Karpas-422 (cell line): ENCODE measurements around the gene UBE2Q1. TPM values are rescaled to one million over a fixed set of nuclear protein-coding genes. Genes with fewer than 3 reads are reported as not detected.

Experiments
- DNase-seq: peaks from one replicate; pipeline ENCODE4 v3.0.0-alpha.2; 2015
- H2AFZ ChIP-seq: fragments of 200-600 bp; sonication (generic); 2 replicates; pipeline ENCODE4 v1.6.1; 2014; ENCODE audit warnings: antibody characterized with exemption, low read length, mixed read lengths
- H3K27ac ChIP-seq: fragments of 200-600 bp; sonication (generic); 2 replicates; pipeline ENCODE4 v1.5.1; 2014; ENCODE audit warnings: mild to moderate bottlenecking, low read length, moderate library complexity
- H3K27me3 ChIP-seq: fragments of 200-600 bp; sonication (generic); 2 replicates; pipeline ENCODE4 v1.6.1; 2014; ENCODE audit warnings: low read length, mixed read lengths
- H3K36me3 ChIP-seq: fragments of 200-600 bp; sonication (generic); 2 replicates; pipeline ENCODE4 v1.6.1; 2014; ENCODE audit warnings: low read length, mixed read lengths; ENCODE audit not compliant: insufficient read depth
- H3K4me1 ChIP-seq: fragments of 200-600 bp; sonication (generic); 2 replicates; pipeline ENCODE4 v1.6.1; 2014; ENCODE audit warnings: mild to moderate bottlenecking, low read length, mixed read lengths
- H3K4me2 ChIP-seq: fragments of 200-600 bp; sonication (generic); 2 replicates; pipeline ENCODE4 v1.6.1; 2014; ENCODE audit warnings: low read length, low read depth, mild to moderate bottlenecking; ENCODE audit not compliant: poor library complexity, severe bottlenecking
- H3K4me3 ChIP-seq: fragments of 200-600 bp; sonication (generic); 2 replicates; pipeline ENCODE4 v1.5.1; 2014; ENCODE audit warnings: mild to moderate bottlenecking, antibody characterized with exemption, low read length, mixed read lengths
- H3K79me2 ChIP-seq: fragments of 200-600 bp; sonication (generic); 2 replicates; pipeline ENCODE4 v1.6.1; 2014; ENCODE audit warnings: mild to moderate bottlenecking, low read length, mixed read lengths
- H3K9ac ChIP-seq: fragments of 200-600 bp; sonication (generic); 2 replicates; pipeline ENCODE4 v1.6.0; 2014; ENCODE audit warnings: low read length
- H3K9me2 ChIP-seq: fragments of 200-600 bp; sonication (generic), shearing (Covaris generic); replicated peaks from 2 replicates; pipeline ENCODE4 v1.6.0; 2014; ENCODE audit warnings: mild to moderate bottlenecking, low read length, moderate library complexity; ENCODE audit not compliant: insufficient read depth
- H3K9me3 ChIP-seq: fragments of 300-700, 200-600 bp; sonication (generic); 2 replicates; pipeline ENCODE4 v1.6.1; 2014; ENCODE audit warnings: low read length, mixed read lengths
- H4K20me1 ChIP-seq: fragments of 200-600 bp; sonication (generic); 2 replicates; pipeline ENCODE4 v1.6.1; 2014; ENCODE audit warnings: mild to moderate bottlenecking, antibody characterized with exemption, low read length, low read depth; ENCODE audit not compliant: insufficient read depth
- total RNA-seq: library from RNA; depleted of rRNA; stranded (reverse); fragments of >200 nt; shearing (Covaris generic); gene quantifications from 2 replicates; pipeline ENCODE4 v1.2.3, GENCODE V29; 2014; ENCODE audit warnings: low replicate concordance

Gene UBE2Q1
- total RNA-seq, 1 experiment from 2014 or later: 41.2 TPM

DNA sequence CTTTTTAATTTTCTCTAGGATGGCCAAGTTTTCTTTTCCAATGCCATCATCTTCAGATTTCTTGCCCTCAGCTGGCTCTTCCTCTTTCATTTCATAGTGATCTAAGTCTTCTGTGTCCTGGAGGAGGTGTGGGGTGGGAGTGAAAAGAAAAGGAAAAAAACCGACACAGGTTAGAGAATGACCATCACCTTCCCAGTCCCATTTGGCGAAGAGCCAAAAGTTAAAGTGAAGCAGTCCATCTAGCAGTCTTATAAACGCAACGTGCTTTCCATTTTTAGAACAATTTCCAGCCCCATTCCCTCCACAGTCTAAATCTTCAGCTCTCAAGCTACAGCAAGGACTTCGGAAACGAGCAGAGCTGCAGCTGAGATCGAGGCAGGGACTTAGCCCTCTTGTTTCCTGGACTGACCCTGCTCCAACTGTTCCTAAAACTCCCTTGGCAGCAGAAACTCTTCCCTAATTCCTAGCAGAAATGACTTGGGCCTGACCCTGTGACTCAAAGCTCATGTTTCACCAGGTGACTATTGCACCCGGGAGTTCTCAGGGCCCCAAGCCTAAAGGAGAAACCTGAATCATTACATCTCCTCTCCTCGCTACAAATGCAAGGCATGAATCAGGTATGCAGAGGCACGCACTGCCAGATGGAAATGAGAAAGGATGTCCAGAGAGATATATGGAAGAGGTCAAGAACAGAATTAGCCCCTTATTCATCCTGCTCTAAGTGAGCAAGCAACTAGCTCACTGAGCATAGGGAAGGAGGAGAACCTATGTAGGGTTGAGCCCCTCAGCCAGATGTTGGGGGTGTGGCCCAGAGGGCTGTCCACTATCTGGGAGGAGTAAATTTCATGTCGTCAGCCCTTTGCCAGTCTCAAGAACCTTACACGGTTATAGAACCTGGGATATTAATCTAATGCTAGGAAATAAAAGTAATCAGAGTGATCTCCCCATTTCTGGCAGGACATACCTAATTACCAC lies 5.1 kb downstream of the UBE2Q1 start:
- Histone ChIP-seq H3K9ac (no peak overlapping the region), H3K4me1 (peaks cover 19% of the 10 kb centered on the region), H3K27ac (no peak overlapping the region), H3K79me2 (peaks cover 37% of the 10 kb centered on the region), H3K27me3 (no peaks in the 10 kb centered on the region), H3K9me3 (no peaks in the 10 kb centered on the region), H3K36me3 (peaks cover 53% of the 10 kb centered on the region), H2AFZ (no peak overlapping the region), H3K4me3 (no peak overlapping the region), H3K9me2 (no peaks in the 10 kb centered on the region), H4K20me1 (peaks cover 39% of the 10 kb centered on the region), H3K4me2 (no peak overlapping the region)
- no peak for DNase-seq

DNA sequence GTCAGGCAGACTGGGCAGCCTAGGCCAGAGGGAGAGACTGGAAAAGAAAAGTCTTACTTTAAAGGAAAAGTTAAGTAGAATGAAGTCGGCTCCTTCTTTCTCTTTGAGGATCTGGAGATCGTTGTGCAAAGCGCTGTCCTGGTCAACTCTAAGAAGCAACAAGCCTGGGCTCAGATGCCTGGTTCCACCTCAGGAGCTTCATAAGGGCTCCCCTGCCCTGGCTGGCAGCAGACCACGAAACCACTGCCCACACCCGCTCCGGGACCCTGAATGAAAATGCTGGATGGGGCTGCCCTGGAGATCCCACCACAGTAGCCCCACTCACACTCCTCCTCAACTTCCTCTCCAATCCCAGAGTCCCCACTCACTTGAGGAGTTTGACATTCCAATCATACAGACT lies 6.4 kb downstream of the UBE2Q1 start:
- H3K27me3 ChIP-seq: no peaks in the 10 kb centered on the region
- H3K27ac ChIP-seq: no peak overlapping the region
- no peak overlapping the region for H3K4me3 ChIP-seq
- no peak for DNase-seq
- peaks cover 32% of the 10 kb centered on the region for H4K20me1 ChIP-seq
- H3K9ac ChIP-seq: no peak overlapping the region
- peaks cover 13% of the 10 kb centered on the region for H3K4me1 ChIP-seq
- no peaks in the 10 kb centered on the region for H3K9me2 ChIP-seq
- H3K79me2 ChIP-seq: peaks cover 25% of the 10 kb centered on the region
- no peak overlapping the region for H2AFZ ChIP-seq
- no peaks in the 10 kb centered on the region for H3K9me3 ChIP-seq
- H3K4me2 ChIP-seq: no peak overlapping the region
- H3K36me3 ChIP-seq: peaks cover 53% of the 10 kb centered on the region

DNA sequence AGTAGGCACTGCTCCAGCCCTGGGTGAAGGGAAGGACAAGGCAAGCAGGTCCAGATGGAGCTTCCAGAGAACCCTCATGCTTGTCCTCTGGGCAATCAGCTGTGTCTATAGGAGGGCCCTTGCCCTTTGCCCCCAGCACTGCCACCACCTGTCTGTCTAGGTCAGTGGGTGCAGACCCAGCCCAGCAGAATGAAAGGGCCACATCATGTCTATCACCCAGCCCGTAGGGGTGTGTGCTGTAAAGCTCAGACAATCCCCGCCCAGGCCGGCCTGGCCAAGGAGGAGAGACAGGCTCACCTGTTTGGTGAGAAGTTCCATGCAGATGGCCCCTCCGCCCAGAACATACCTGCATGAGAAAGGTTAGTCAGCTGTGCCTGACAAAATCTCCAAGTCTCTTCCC lies 7.0 kb downstream of the UBE2Q1 start:
- Histone ChIP-seq H3K9ac (no peak overlapping the region), H2AFZ (no peak overlapping the region), H3K79me2 (peaks cover 20% of the 10 kb centered on the region), H3K4me3 (no peak overlapping the region), H3K27me3 (no peaks in the 10 kb centered on the region), H3K9me3 (no peaks in the 10 kb centered on the region), H4K20me1 (peaks cover 27% of the 10 kb centered on the region), H3K27ac (no peak overlapping the region), H3K4me2 (no peak overlapping the region), H3K9me2 (no peaks in the 10 kb centered on the region), H3K36me3 (peaks cover 53% of the 10 kb centered on the region), H3K4me1 (peaks cover 8% of the 10 kb centered on the region)
- no peak for DNase-seq

DNA sequence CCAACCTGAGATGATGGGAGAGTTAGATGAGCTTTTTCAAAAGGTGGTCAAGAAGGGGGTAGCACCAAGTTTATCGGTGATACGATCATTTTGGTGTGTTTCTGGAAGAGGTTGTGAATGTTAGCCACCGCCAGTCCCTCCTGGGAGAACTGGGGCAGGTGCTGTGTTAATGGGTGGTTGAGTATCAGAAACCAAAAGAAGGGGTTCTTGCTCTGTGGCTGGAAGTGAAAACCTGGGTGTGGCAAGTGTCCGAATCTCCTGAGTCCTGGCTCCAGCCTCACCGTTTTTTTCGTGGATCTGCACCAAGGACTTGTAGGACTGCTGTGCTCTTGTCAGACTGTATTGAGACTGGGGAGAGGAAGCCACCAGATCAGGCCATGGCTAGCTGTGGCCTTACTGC lies 7.8 kb downstream of the UBE2Q1 start:
- Histone ChIP-seq H3K9ac (no peak overlapping the region), H3K4me2 (no peak overlapping the region), H3K27me3 (no peaks in the 10 kb centered on the region), H3K36me3 (peaks cover 52% of the 10 kb centered on the region), H3K79me2 (peaks cover 11% of the 10 kb centered on the region; the same call in 1 of the 2 replicates), H2AFZ (no peak overlapping the region), H4K20me1 (peaks cover 19% of the 10 kb centered on the region), H3K9me3 (no peaks in the 10 kb centered on the region), H3K9me2 (no peaks in the 10 kb centered on the region), H3K4me3 (no peak overlapping the region), H3K27ac (no peak overlapping the region), H3K4me1 (0 out of 2 replicates have a peak, but pooled peaks cover 3% of the 10 kb centered on the region)
- DNase-seq: no peak

DNA sequence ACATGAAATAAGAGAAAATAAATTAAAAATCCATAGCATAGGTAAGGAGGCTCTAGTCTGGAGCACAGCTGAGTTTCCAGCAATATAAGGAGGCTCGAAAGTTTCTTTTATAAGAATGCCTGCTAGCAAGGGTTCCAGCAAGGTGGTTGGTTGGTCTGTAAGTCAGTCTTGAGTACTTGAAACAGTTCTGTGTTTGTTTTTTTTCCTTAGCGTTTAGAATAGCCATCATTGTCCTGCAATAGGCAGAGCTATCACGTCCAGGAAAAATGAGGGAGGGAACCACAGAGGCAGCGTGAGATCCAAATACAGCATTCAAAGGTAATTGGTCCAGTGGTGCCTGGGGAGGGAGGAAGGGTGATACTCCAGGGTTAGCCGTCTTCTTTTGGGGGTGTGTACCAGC lies 8.4 kb downstream of the UBE2Q1 start:
- H3K9me2 ChIP-seq: no peaks in the 10 kb centered on the region
- no peak for DNase-seq
- no peaks in the 10 kb centered on the region for H3K27me3 ChIP-seq
- H3K9ac ChIP-seq: no peak overlapping the region
- no peak overlapping the region for H2AFZ ChIP-seq
- H3K4me1 ChIP-seq: 0 out of 2 replicates have a peak, but pooled peaks cover 3% of the 10 kb centered on the region
- no peak overlapping the region for H3K4me2 ChIP-seq
- 0 out of 2 replicates have a peak, but pooled peaks cover 6% of the 10 kb centered on the region for H3K79me2 ChIP-seq
- H3K36me3 ChIP-seq: peaks cover 47% of the 10 kb centered on the region
- no peak overlapping the region for H3K4me3 ChIP-seq
- H3K27ac ChIP-seq: no peak overlapping the region
- H4K20me1 ChIP-seq: peaks cover 16% of the 10 kb centered on the region; the same call in 1 of the 2 replicates
- H3K9me3 ChIP-seq: no peaks in the 10 kb centered on the region

DNA sequence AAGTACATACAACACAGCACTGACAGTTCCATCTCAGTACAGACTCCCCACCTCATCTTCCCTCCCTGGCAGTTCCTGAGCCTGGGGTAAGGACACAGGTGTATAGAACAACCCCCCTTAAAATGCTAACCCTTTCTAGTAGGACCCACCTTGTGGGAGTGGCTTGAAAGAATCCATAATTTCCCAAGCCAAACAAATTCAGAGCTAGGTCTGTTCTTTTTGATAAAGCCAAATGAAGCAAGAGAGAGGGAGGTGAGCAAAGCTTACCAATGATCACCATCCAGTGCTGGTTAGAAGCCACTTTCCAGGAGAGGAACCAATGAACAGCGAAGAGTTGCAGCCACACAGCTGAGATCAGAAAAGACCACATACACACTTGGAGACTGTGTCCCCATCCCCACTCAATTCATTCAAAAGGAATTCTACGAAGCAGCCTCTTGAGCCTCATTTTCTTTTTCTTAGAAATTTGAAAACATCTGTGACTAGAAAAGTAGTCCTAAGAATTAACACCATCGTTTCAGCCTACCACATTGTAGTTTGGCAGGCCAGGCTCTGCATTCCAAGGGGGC lies 9.2 kb downstream of the UBE2Q1 start:
- DNase-seq: no peak
- Histone ChIP-seq H3K9me2 (no peaks in the 10 kb centered on the region), H3K4me2 (no peak overlapping the region), H3K27me3 (no peaks in the 10 kb centered on the region), H3K4me1 (0 out of 2 replicates have a peak, but pooled peaks cover 3% of the 10 kb centered on the region), H3K9ac (no peak overlapping the region), H3K36me3 (peaks cover 40% of the 10 kb centered on the region), H2AFZ (no peak overlapping the region), H4K20me1 (peaks cover 16% of the 10 kb centered on the region; the same call in 1 of the 2 replicates), H3K27ac (no peak overlapping the region), H3K9me3 (no peaks in the 10 kb centered on the region), H3K4me3 (no peak overlapping the region), H3K79me2 (0 out of 2 replicates have a peak, but pooled peaks cover 2% of the 10 kb centered on the region)

DNA sequence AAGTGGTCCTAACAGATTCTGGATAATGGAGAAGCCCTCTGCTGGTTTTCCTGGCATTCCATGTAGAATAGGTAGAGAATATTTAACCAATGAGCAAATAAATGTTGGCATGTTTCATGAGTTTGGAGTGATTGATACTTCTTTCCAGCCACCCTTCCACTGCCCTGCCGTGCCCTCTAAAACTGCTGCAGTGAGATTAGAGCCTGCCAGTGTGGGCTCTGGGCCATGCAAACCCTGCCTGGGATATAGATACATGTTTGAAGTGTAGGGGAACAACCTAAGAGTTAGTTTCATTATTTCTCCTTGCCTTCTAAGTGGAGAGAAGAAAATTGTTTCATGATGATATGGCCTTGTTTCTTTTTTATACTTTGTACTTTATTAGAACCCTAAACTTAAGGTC lies 10.4 kb downstream of the UBE2Q1 start:
- H2AFZ ChIP-seq: no peak overlapping the region
- H3K4me2 ChIP-seq: no peak overlapping the region
- no peaks in the 10 kb centered on the region for H3K79me2 ChIP-seq
- H3K9me2 ChIP-seq: no peaks in the 10 kb centered on the region
- DNase-seq: no peak
- H3K4me1 ChIP-seq: 0 out of 2 replicates have a peak, but pooled peaks cover 3% of the 10 kb centered on the region
- H3K9ac ChIP-seq: no peak overlapping the region
- H3K9me3 ChIP-seq: no peaks in the 10 kb centered on the region
- H3K4me3 ChIP-seq: no peak overlapping the region
- H3K36me3 ChIP-seq: peaks cover 28% of the 10 kb centered on the region
- H4K20me1 ChIP-seq: peaks cover 12% of the 10 kb centered on the region; the same call in 1 of the 2 replicates
- no peaks in the 10 kb centered on the region for H3K27me3 ChIP-seq
- H3K27ac ChIP-seq: no peak overlapping the region

DNA sequence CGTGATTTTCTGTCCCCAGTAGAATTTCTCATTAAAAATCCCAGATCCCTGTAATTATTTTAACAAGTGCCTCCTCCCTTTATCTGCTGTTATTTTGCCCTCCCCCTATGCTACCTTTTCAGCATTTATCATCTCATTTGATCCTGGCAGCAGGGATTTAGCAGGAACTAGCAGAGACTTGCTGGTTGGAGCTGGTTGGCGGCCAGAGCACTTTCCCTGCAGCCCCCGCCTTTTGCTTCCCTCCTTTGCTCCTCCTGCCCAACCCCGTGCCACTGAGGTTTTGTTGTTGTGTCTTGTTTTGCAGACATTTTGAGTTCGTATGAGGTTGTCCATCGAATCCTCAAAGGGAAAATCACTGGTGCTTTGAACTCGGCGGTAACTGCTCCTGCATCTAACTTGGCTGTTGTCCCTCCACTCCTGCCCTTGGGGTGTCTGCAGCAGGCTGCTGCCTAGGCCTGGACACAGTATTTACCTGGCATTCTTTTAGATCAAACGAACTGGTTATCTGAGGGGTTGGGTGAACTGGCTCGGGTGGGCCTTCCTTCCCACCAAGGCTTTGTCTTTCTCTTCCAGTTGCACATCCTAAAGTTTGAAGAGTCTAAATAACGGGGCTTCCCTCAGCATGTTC lies 11.2 kb downstream of the UBE2Q1 start:
- Histone ChIP-seq H3K27ac (no peak overlapping the region), H3K9me2 (no peaks in the 10 kb centered on the region), H3K79me2 (no peaks in the 10 kb centered on the region), H4K20me1 (peaks cover 12% of the 10 kb centered on the region; the same call in 1 of the 2 replicates), H3K27me3 (no peaks in the 10 kb centered on the region), H3K9me3 (no peaks in the 10 kb centered on the region), H3K4me2 (no peak overlapping the region), H3K4me1 (0 out of 2 replicates have a peak, but pooled peaks cover 3% of the 10 kb centered on the region), H3K36me3 (peaks cover 20% of the 10 kb centered on the region), H3K4me3 (no peak overlapping the region), H3K9ac (no peak overlapping the region), H2AFZ (no peak overlapping the region)
- DNase-seq: no peak
